A673 (cell line): ENCODE results near the gene TMEM220. TPM values are rescaled to one million over a fixed set of nuclear protein-coding genes. Genes with fewer than 3 reads are reported as not detected.

Source experiments
- BruUV-seq: library from RNA; stranded (reverse); fragments of 400-500 nt; replicated peaks from 2 replicates; lab custom pipeline; 2021; lab: Mats Ljungman, UMichigan
- CTCF ChIA-PET: fragments of 300-600 bp; sonication (Branson Sonifier 250); formaldehyde crosslinking; loops from one replicate; lab custom pipeline; 2022; ENCODE audit warnings: antibody characterized with exemption; lab: Charles Lee
- POLR2A ChIA-PET: fragments of 300-600 bp; sonication (Branson Sonifier 250); formaldehyde crosslinking; loops from one replicate; lab custom pipeline; 2022; ENCODE audit warnings: antibody characterized with exemption; ENCODE audit not compliant: low non-redundant PET; lab: Charles Lee
- DNase-seq: peaks from one replicate; pipeline ENCODE4 v3.0.0-alpha.2; 2015; ENCODE audit warnings: low spot score
- H3K27ac ChIP-seq: fragments of 200-600 bp; sonication (generic); 2 replicates; pipeline ENCODE4 v1.5.1; 2016; ENCODE audit warnings: mixed run types, low read depth, mild to moderate bottlenecking, mixed read lengths, antibody characterized with exemption, low read length; ENCODE audit not compliant: poor library complexity, severe bottlenecking
- H3K27me3 ChIP-seq: fragments of 200-600 bp; sonication (generic); replicated peaks from 2 replicates; pipeline ENCODE4 v1.6.1; 2017; ENCODE audit warnings: mixed run types, low read depth, mild to moderate bottlenecking, mixed read lengths, antibody characterized with exemption, low read length; ENCODE audit not compliant: insufficient read depth, poor library complexity
- H3K36me3 ChIP-seq: fragments of 200-600 bp; sonication (generic); 2 replicates; pipeline ENCODE4 v1.6.1; 2016; ENCODE audit warnings: mixed run types, mild to moderate bottlenecking, mixed read lengths, antibody characterized with exemption, low read length; ENCODE audit not compliant: insufficient read depth, poor library complexity, severe bottlenecking
- H3K4me1 ChIP-seq: fragments of 200-600 bp; sonication (generic); 2 replicates; pipeline ENCODE4 v1.6.1; 2017; ENCODE audit warnings: mixed run types, mild to moderate bottlenecking, mixed read lengths, antibody characterized with exemption, low read length; ENCODE audit not compliant: insufficient read depth, poor library complexity, severe bottlenecking
- H3K4me3 ChIP-seq: fragments of 200-600 bp; sonication (generic); 2 replicates; pipeline ENCODE4 v1.5.1; 2016; ENCODE audit warnings: low read depth, mixed run types, mild to moderate bottlenecking, mixed read lengths, low read length; ENCODE audit not compliant: poor library complexity, severe bottlenecking
- H3K9me3 ChIP-seq: fragments of 200-600 bp; sonication (generic); 2 replicates; pipeline ENCODE4 v1.6.1; 2016; ENCODE audit warnings: mixed run types, low read depth, mild to moderate bottlenecking, mixed read lengths, antibody characterized with exemption, low read length; ENCODE audit not compliant: poor library complexity, severe bottlenecking
- CTCF ChIP-seq: fragments of 300-800, 200-600 bp; sonication (generic); conservative IDR thresholded peaks from 2 replicates; pipeline ENCODE4 v1.5.1; 2017; ENCODE audit warnings: low read depth, mild to moderate bottlenecking, antibody characterized with exemption, low read length, moderate library complexity, mixed read lengths
- EZH2 ChIP-seq: fragments of 200-600 bp; sonication (generic); IDR thresholded peaks from 2 replicates; pipeline ENCODE4 v1.6.1; 2017; ENCODE audit warnings: borderline replicate concordance, low read depth, mild to moderate bottlenecking, mixed read lengths, antibody characterized with exemption, low read length; ENCODE audit not compliant: poor library complexity, severe bottlenecking
- intact Hi-C: fragments of 100-400 bp; cut with micrococcal nuclease; formaldehyde crosslinking; loops from one replicate; pipeline ENCODE4 v1.10.0; 2022; ENCODE audit not compliant: unreplicated experiment
- total RNA-seq: library from RNA; stranded (reverse); gene quantifications from 2 replicates; pipeline ENCODE4 v1.2.3, GENCODE V29; 2021

Gene TMEM220
- total RNA-seq, 1 experiment from 2014 or later: 0.11 TPM

- DNase-seq: no peak
- ChIA-PET CTCF (no interaction called here), POLR2A (no interaction called here)
- Histone ChIP-seq H3K36me3 (no peaks in the 10 kb centered on the region), H3K4me3 (no peak overlapping the region), H3K4me1 (peaks cover 12% of the 10 kb centered on the region), H3K9me3 (peaks cover 20% of the 10 kb centered on the region), H3K27ac (no peak overlapping the region), H3K27me3 (peaks cover 80% of the 10 kb centered on the region)
- no TSS peak for BruUV-seq
- intact Hi-C loops: no loop called here
- no peak for TF ChIP-seq CTCF
- TF ChIP-seq EZH2: no peak
Measured at GRCh38 chr17:10771148-10771547, 41.3 kb upstream of the TMEM220 start.

- Histone ChIP-seq H3K9me3 (peaks cover 11% of the 10 kb centered on the region), H3K27ac (no peak overlapping the region), H3K27me3 (peaks cover 69% of the 10 kb centered on the region), H3K36me3 (no peaks in the 10 kb centered on the region), H3K4me3 (no peak overlapping the region), H3K4me1 (peaks cover 12% of the 10 kb centered on the region)
- DNase-seq: no peak
- TF ChIP-seq CTCF: no peak
- TF ChIP-seq EZH2: no peak
- POLR2A ChIA-PET: no interaction called here
- CTCF ChIA-PET: no interaction called here
- BruUV-seq: no TSS peak
- intact Hi-C loops: no loop called here
Measured at GRCh38 chr17:10769840-10770239, 40.0 kb upstream of the TMEM220 start.

GRCh38 chr17:10768750-10769251 is 39.0 kb upstream of the TMEM220 start:
- no peak overlapping the region for H3K4me3 ChIP-seq
- CTCF ChIA-PET: no interaction called here
- TF ChIP-seq EZH2: no peak
- no peak for TF ChIP-seq CTCF
- peaks cover 11% of the 10 kb centered on the region for H3K9me3 ChIP-seq
- POLR2A ChIA-PET: no interaction called here
- no peak overlapping the region for H3K27ac ChIP-seq
- no peaks in the 10 kb centered on the region for H3K36me3 ChIP-seq
- no TSS peak for BruUV-seq
- no peak for DNase-seq
- peaks cover 66% of the 10 kb centered on the region for H3K27me3 ChIP-seq
- intact Hi-C loops: no loop called here
- H3K4me1 ChIP-seq: peaks cover 10% of the 10 kb centered on the region
